Cardiac fibroblast (primary cell): Measurements from ENCODE around the gene RAD51D.

Experiments
- DNase-seq, 2 donors: peaks; one replicate each; pipeline versions ENCODE4 v3.0.0 to v3.0.0-alpha.2; 2010; ENCODE audit warnings: low read depth in 2 of 2
- H3K4me3 ChIP-seq, 2 donors: replicated peaks in 1 of 2; 1 replicate in 1 of 2; 2 replicates in 1 of 2; pipeline ENCODE4 v1.5.1; 2011; ENCODE audit warnings: low read depth in 2 of 2, low read length in 2 of 2, mild to moderate bottlenecking in 2 of 2, moderate library complexity in 1 of 2
- CTCF ChIP-seq: IDR thresholded peaks from one replicate; pipeline ENCODE4 v1.5.1; 2011; ENCODE audit warnings: low read depth, mild to moderate bottlenecking, low read length, inconsistent platforms

Gene RAD51D

DNA sequence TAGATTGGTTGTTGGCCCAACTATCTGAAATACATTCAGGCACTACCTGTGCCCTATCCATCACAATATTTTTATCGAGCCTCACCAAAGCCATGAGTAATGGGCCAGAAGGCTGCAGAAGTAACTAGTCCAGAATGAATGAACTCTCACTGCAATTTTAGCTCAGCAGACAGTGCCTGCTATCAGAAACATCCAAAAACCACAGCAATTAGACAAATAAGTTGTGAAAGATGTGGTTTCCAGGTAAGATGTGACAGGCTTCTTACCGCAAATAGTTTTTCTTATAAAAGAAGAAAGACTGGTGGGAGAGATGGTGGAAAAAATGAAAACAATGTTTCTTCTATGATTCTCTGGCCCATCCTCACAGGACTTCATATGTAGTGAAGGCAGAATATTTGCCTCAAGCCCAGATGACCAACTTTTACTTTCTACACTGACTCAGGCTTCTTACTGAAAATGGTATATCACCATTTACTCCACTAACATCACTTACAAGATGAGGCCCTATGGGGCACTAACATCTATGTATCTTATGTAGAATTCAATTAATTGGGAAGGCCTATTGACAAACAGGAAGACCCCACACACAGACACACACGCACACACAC, 46.4 kb downstream of the RAD51D start:
- no peak overlapping the region for H3K4me3 ChIP-seq
- DNase-seq, result no peak
- TF ChIP-seq CTCF, result no peak

- H3K4me3 ChIP-seq, result no peak overlapping the region
- TF ChIP-seq CTCF, result no peak
- DNase-seq, result peak; percentile 32 to 88
Measured at GRCh38 chr17:35069311-35069710, 50.3 kb downstream of the RAD51D start.

GRCh38 chr17:35068249-35068648, 51.4 kb downstream of the RAD51D start:
- no peak for TF ChIP-seq CTCF
- DNase-seq, result no peak
- no peak overlapping the region for H3K4me3 ChIP-seq

DNA sequence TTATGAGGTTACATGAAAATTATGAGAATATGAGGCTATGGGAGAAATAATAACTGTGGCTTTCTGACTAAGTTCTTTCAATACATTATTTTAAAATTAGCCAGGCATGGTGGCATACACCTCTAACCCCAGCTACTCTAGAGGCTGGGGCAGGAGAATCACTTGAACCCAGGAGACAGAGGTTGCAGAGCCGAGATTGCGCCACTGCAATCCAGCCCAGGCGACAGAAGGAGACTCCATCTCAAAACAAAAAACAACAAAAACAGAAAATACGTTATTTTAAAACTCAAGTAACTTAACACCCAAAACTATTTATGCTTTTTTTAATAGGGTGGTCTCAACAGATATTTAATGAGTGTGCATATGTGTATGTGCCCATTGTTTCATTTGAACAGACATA, 53.8 kb downstream of the RAD51D start:
- no peak overlapping the region for H3K4me3 ChIP-seq
- no peak for TF ChIP-seq CTCF
- no peak for DNase-seq

DNA sequence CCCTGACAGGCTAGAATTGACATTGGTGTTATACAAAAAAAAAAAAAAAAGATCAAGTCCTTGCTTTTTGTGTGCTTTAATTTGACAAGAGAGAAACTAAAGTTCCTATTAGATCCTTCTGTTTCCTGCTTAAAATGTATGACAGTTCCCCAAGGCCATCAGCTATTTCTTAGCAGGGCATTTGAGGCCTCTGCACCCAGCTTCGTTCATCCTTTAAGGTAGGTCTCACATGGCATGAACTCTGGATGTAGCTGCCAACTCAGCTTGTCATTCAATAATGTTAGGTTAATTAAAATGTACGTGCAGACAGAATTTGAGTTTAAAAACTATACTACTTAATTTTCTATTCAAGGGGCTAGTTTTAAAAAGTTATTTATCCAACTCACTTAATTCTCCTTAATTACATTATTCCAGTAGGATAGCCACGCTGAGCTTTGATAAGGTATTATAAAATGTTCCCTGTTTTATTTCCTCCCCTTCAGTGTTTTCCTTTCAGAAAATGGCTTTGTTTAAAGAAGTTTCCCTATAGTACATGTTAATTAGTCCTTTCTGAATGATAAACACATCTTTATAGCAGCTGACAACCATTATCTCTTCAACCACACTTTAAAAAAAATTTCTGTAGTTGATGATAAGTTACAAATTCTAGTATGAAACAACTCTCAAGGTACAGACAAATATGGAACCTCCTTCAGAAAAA, 55.0 kb downstream of the RAD51D start:
- no peak overlapping the region for H3K4me3 ChIP-seq
- DNase-seq, result no peak
- TF ChIP-seq CTCF, result no peak

DNA sequence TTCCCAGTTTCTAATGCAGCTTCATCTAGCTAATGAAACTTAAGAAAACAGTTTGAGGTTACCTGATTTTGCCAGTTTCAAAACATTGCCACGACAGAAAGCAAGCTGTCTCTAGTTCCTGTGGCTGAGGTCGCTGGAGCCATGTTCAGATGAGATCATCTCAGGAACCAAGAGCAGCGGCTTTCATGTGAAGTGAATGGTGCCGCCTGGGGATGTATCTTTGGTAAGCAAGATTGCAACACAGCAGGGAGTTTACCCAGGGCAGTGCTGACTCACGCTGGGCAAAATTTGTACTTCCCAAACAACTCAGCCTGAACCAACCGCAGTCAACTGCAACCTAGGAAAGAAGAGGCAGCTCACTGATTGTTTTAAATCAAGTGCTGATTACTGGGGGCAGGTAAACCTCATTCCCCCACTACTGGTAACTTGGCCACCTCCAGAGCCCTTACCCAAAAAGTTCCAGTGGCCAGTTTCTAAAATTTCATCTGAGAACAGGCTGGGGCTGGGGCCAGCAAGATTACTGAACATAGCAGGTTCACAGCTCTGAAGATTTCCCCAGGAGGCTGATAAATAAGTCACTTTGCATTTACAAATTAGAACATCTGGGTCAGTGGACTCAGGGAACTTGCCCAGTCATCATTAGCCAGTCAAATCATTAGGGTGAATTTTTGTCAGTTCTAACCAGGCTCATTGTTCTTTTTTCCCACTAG, 56.0 kb downstream of the RAD51D start, which contains the start of gene RFFL:
RFFL (minus strand) TSS at position 194 of the 710 bp plus-strand sequence. CDS start 37,154 bp downstream, outside the sequence.
- peak within 1 kb of the TSS in 1 of 2 donors; percentile 22 for H3K4me3 ChIP-seq
- peak; percentile 96 to 99 for DNase-seq
- no peak for TF ChIP-seq CTCF
